HEK293 (cell line): ENCODE data around the gene MERTK.
A peak's percentile ranks its signal among the peaks of the same experiment; 100 is the strongest.

Experiments
- KLF9 ChIP-seq: fragments of 450-650 bp; formaldehyde crosslinking; IDR thresholded peaks from 2 replicates; pipeline ENCODE4 v1.5.1; 2016; ENCODE audit warnings: missing biosample characterization, missing genetic modification characterization, low read depth
- ZBTB21 ChIP-seq: fragments of 450-650 bp; formaldehyde crosslinking; IDR thresholded peaks from 2 replicates; pipeline ENCODE4 v1.5.1; 2017; ENCODE audit warnings: missing biosample characterization, missing genetic modification characterization
- ZNF155 ChIP-seq: fragments of 450-650 bp; formaldehyde crosslinking; IDR thresholded peaks from 2 replicates; pipeline ENCODE4 v1.5.1; 2016; ENCODE audit warnings: missing biosample characterization, missing genetic modification characterization
- ZNF555 ChIP-seq: fragments of 450-650 bp; formaldehyde crosslinking; conservative IDR thresholded peaks from 2 replicates; pipeline ENCODE4 v1.5.1; 2017; ENCODE audit warnings: missing biosample characterization, mild to moderate bottlenecking, missing genetic modification characterization, inconsistent platforms
- ZNF776 ChIP-seq: fragments of 450-650 bp; formaldehyde crosslinking; IDR thresholded peaks from 2 replicates; pipeline ENCODE4 v1.5.0; 2017; ENCODE audit warnings: missing biosample characterization, missing genetic modification characterization, borderline replicate concordance
- ZNF777 ChIP-seq: fragments of 450-650 bp; formaldehyde crosslinking; IDR thresholded peaks from 2 replicates; pipeline ENCODE4 v1.5.1; 2017; ENCODE audit warnings: missing biosample characterization, missing genetic modification characterization, borderline replicate concordance
- TF ChIP-seq, protein P1 (sequence below): fragments of 450-650 bp; formaldehyde crosslinking; IDR thresholded peaks from 2 replicates; pipeline ENCODE4 v1.5.1; 2016; ENCODE audit warnings: missing biosample characterization, missing genetic modification characterization
- TF ChIP-seq, protein P2 (sequence below): fragments of 450-650 bp; formaldehyde crosslinking; IDR thresholded peaks from 2 replicates; pipeline ENCODE4 v1.5.1; 2016; ENCODE audit warnings: missing biosample characterization, missing genetic modification characterization
- TF ChIP-seq, protein P3 (sequence below): fragments of 450-650 bp; IDR thresholded peaks from 2 replicates; pipeline ENCODE4 v1.5.1; 2018; ENCODE audit warnings: missing biosample characterization, mild to moderate bottlenecking, missing genetic modification characterization

DNA sequence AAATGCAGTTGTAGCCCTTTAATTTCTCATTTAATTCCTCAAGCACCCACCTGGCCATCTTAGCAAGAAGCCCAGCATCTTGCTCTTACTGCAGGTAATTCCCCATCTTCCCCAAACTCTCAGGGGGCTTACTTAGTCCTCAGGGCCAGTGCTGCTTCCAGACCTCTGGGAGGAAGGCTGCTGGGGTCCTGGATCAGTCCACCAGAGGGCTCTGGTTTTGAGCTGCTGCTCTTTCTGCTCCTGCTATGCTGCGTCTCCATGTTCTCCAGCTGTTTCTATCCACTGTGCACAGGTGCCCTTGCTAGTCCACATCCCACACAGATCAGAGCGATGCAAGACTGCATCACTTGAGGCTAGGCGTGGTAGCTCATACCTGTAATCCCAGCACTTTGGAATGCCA lies 122.2 kb downstream of the MERTK start:
- TF ChIP-seq ZNF555 (tag by site-specific recombination) = no peak
- TF ChIP-seq, protein P1, sequence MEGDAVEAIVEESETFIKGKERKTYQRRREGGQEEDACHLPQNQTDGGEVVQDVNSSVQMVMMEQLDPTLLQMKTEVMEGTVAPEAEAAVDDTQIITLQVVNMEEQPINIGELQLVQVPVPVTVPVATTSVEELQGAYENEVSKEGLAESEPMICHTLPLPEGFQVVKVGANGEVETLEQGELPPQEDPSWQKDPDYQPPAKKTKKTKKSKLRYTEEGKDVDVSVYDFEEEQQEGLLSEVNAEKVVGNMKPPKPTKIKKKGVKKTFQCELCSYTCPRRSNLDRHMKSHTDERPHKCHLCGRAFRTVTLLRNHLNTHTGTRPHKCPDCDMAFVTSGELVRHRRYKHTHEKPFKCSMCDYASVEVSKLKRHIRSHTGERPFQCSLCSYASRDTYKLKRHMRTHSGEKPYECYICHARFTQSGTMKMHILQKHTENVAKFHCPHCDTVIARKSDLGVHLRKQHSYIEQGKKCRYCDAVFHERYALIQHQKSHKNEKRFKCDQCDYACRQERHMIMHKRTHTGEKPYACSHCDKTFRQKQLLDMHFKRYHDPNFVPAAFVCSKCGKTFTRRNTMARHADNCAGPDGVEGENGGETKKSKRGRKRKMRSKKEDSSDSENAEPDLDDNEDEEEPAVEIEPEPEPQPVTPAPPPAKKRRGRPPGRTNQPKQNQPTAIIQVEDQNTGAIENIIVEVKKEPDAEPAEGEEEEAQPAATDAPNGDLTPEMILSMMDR = peak; percentile 60; the same call in 1 of the 2 replicates
- TF ChIP-seq ZNF155 (tag by site-specific recombination) = no peak
- TF ChIP-seq ZBTB21 (tag by site-specific recombination) = no peak
- TF ChIP-seq, protein P2, sequence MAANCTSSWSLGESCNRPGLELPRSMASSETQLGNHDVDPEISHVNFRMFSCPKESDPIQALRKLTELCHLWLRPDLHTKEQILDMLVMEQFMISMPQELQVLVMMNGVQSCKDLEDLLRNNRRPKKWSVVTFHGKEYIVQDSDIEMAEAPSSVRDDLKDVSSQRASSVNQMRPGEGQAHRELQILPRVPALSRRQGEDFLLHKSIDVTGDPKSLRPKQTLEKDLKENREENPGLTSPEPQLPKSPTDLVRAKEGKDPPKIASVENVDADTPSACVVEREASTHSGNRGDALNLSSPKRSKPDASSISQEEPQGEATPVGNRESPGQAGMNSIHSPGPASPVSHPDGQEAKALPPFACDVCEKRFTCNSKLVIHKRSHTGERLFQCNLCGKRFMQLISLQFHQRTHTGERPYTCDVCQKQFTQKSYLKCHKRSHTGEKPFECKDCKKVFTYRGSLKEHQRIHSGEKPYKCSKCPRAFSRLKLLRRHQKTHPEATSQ (tag by site-specific recombination) = no peak
- no peak for TF ChIP-seq ZNF776
- TF ChIP-seq KLF9 = no peak
- TF ChIP-seq, protein P3, sequence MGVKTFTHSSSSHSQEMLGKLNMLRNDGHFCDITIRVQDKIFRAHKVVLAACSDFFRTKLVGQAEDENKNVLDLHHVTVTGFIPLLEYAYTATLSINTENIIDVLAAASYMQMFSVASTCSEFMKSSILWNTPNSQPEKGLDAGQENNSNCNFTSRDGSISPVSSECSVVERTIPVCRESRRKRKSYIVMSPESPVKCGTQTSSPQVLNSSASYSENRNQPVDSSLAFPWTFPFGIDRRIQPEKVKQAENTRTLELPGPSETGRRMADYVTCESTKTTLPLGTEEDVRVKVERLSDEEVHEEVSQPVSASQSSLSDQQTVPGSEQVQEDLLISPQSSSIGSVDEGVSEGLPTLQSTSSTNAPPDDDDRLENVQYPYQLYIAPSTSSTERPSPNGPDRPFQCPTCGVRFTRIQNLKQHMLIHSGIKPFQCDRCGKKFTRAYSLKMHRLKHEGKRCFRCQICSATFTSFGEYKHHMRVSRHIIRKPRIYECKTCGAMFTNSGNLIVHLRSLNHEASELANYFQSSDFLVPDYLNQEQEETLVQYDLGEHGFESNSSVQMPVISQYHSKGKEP (tag by site-specific recombination) = no peak
- no peak for TF ChIP-seq ZNF777 (tag by site-specific recombination)
